H1 (cell line): ENCODE data around the gene EGR4. TPM values are rescaled to one million over a fixed set of nuclear protein-coding genes. Genes with fewer than 3 reads are reported as not detected.

Source experiments
- ATF2 ChIP-seq: IDR thresholded peaks from 2 replicates; pipeline ENCODE4 v1.6.1; 2012; ENCODE audit warnings: low read length, inconsistent platforms
- BACH1 ChIP-seq: IDR thresholded peaks from 2 replicates; pipeline ENCODE4 v1.6.1; 2012; ENCODE audit warnings: low read length, improper control_type of control experiment
- BRCA1 ChIP-seq: IDR thresholded peaks from 2 replicates; pipeline ENCODE4 v1.6.1; 2012; ENCODE audit warnings: low read depth, low read length, improper control_type of control experiment
- CTBP2 ChIP-seq: IDR thresholded peaks from 2 replicates; pipeline ENCODE4 v1.7.0; 2011; ENCODE audit warnings: borderline replicate concordance, mild to moderate bottlenecking, moderate library complexity, mixed read lengths, low read length; ENCODE audit not compliant: insufficient read depth, insufficient read length
- EZH2 ChIP-seq: fragments of 200-600 bp; sonication (generic); IDR thresholded peaks from 2 replicates; pipeline ENCODE4 v1.7.1; 2012; ENCODE audit warnings: low read depth, mild to moderate bottlenecking, moderate library complexity, low read length, inconsistent platforms; ENCODE audit not compliant: severe bottlenecking
- POLR2AphosphoS5 ChIP-seq: IDR thresholded peaks from 2 replicates; pipeline ENCODE4 v1.6.1; 2011; ENCODE audit warnings: low read depth, low read length
- RXRA ChIP-seq: IDR thresholded peaks from 2 replicates; pipeline ENCODE4 v1.6.1; 2011; ENCODE audit warnings: low read depth, mild to moderate bottlenecking, low read length, moderate library complexity; ENCODE audit not compliant: insufficient read depth
- SIN3A ChIP-seq, 2 experiments: IDR thresholded peaks in 1 of 2; conservative IDR thresholded peaks in 1 of 2; 2 replicates each; pipeline ENCODE4 v1.6.1; 2011 to 2012; ENCODE audit warnings: low read length in 2 of 2, improper control_type of control experiment in 1 of 2, low read depth in 1 of 2, mild to moderate bottlenecking in 1 of 2
- SIX5 ChIP-seq: IDR thresholded peaks from 2 replicates; pipeline ENCODE4 v1.6.1; 2011; ENCODE audit warnings: mild to moderate bottlenecking, low read depth, low read length
- TBP ChIP-seq: IDR thresholded peaks from 2 replicates; pipeline ENCODE4 v1.6.1; 2011; ENCODE audit warnings: low read depth, low read length, improper control_type of control experiment
- YY1 ChIP-seq: IDR thresholded peaks from 2 replicates; pipeline ENCODE4 v1.6.1; 2011; ENCODE audit warnings: low read depth, mild to moderate bottlenecking, low read length
- polyA plus RNA-seq, 7 experiments: library from polyadenylated mRNA; depleted of rRNA in 3 of 7; stranded (reverse) in 5 of 7; unstranded in 2 of 7; fragments of >200 nt in 5 of 7; fragments of 200-250 nt in 2 of 7; gene quantifications; 1 replicate in 5 of 7; 2 replicates in 1 of 7; 4 replicates in 1 of 7; pipeline versions ENCODE4 v1.2.1 to v1.2.3, GENCODE V29; 2011 to 2013; ENCODE audit warnings: missing spikeins in 2 of 7, mixed read lengths in 2 of 7
- total RNA-seq: library from RNA; stranded (reverse); fragmentation: NEBNext Ultra II Directional; extraction: Animal tissue kit (Norgen Biotek cat#: 25700); gene quantifications from 2 replicates; pipeline ENCODE4 v1.2.1, GENCODE V29; 2021

Gene EGR4
- total and polyA plus RNA-seq, 2 of the 8 experiments (the other 6 are each of a cell fraction or from before 2014, with no cell fraction given) = 0.20 TPM; not detected in 1

- TF ChIP-seq POLR2AphosphoS5 (no peak), TBP (no peak), BRCA1 (no peak), ATF2 (no peak), CTBP2 (no peak), SIN3A (conservative IDR thresholded peaks at IDR 0.05 in 1 of 2, IDR thresholded peaks at IDR 0.05 in 1 of 2; ENCODE audit: low read depth in 1 of 2, low read length in 2 of 2) (no peak), RXRA (no peak), YY1 (no peak), EZH2 (no peak), BACH1 (no peak), SIX5 (no peak)
These were observed 8.1 kb downstream of the EGR4 start (continued) for GRCh38 chr2:73285159-73285739.
